Measurements from ENCODE around the gene CLDN24.
"Not testable (repeated sequence)": the region's sequence is repeated elsewhere in the genome, so short reads cannot be mapped to it uniquely, and the experiment has no call there.

Gene CLDN24

DNA sequence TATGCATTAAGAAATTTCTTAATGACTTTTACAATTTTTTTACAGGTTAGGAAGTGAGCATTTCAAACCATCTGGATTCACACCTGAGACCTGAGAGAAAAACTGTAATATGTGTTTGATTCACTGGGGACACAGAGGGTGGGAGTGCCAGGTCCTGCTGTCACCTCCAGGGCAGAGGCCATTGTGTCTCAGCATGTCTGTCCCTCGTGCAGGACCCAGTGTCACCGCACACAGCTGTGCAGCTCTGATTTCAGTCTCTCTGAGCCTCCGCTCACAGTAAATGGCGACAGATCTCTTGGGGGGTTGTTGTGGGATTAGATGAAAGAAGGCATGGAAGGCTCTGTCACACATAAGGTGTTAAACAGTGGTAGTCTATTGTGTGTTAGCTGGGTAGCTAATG lies 23.0 kb upstream of the CLDN24 start:
- no peak for DNase-seq

DNA sequence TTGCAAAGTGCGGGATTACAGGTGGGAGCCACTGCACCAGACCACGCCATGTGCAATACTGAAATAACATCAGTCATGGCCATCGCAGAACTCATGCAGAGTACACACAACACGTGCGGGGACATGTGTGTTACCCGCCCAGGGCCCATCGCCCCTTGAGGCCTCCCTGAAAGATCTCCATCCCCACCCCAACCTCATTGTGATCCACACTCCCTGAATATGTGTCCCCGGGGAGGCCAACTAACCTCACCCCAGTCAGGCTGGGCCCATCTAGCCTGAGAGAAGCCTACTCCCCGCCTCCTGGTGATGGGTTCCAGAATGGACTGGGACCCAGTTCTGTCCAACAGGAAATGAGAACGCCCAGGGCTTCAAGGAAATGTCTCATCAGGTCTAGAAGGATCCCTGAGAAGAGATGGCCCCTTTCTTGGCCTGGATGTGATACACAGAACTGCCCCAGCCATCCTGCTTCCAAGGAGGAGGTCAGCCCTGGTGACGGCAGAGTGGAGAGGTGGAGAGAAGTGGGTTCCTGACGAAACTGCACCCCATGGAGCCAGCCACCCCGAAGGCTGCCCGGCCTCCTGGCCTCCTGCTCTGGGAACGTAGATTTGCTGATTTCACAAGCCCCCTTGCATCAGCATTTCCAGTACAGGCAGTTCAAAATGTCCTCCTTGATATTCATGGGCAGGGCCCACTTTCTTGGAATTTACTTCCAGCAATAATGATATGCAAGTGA lies 22.5 kb upstream of the CLDN24 start:
- DNase-seq, result peak; percentile 7

DNA sequence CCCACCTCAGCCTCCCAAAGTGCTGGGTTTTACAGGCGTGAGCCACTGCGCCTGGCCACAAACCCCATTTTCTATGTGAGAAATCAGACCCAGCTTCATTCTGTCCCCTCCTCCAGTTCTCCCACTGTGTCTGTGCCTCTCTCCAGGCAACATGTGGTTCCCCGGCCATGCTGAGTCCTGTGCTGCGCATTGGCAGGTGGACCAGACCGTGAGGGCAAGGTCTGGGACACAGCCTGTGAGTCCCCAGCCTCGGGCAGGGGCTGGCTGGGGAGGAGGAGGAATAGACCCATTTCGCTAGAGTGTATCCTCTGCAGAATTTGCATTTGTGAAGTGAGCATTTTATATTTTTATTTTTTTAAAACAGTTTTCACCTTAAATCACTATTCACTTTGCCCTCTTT lies 21.5 kb upstream of the CLDN24 start:
- DNase-seq, result peak; percentile 10

DNA sequence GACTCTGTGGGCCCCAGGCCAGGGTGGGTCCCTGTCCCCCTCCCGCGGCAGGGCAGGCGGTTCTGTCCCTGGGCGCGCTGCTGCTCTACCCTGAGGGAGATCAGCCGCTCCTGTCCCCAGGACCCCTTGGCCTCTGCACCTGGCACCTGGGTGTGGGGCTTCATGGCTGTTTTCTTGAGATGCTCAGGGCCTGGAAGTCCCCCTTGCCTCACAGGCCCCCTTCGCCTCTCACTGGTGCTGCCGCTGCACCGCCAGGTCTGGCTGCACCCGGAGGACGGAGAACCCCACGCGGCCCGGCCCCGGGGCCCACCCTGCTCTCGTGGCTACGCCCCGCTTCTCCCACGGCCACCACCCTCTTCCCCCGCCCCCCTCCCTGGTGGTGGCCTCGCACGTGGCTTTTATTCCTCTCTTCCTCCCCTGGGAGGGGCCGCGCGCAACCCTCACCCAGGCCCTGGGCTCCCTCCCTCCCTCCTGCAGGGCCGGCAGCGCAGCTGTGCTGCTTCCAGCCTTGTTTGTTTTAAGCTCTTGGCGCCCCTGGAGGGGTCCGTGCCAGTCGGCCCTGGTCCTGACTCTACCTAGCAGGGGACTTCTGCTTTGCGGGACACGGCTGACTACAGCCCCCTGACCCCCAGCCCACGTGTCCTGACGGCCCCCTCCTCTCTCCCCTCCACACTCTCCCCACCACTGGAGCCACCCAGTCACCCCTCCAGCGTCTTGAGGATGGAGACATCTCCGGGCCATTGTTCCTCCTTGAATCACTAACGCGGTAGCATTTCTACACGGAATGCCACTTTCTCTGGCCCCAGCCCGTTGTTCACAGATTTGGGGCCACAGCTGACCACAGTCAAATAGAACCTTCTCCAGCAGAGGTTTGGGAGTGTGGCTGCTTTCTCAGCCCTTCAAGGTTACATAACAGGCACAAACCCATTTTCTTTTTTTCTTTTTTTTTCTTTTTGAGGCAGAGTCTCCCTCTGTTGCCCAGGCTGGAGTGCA lies 20.6 kb upstream of the CLDN24 start:
- DNase-seq, result peak; percentile 43

DNA sequence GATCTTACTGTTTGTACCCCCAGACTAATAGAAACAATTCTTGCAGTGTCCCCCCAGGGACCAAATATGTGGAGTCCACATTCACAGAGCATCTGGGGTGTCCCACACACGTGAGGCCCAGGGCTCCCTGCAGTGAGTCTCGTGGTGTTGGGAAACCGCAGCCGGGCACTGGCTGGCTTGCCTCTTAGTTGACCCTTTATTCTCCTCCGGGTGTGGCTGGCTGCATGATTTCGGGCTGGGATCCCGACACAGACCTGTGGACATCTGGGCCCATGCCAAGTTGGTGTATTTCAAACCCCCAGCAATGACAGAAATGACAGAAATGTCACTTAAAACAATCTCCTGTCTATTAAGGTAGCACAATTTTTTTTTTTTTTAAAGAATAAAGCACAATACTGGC lies 15.6 kb upstream of the CLDN24 start:
- peak; percentile 18 for DNase-seq

DNA sequence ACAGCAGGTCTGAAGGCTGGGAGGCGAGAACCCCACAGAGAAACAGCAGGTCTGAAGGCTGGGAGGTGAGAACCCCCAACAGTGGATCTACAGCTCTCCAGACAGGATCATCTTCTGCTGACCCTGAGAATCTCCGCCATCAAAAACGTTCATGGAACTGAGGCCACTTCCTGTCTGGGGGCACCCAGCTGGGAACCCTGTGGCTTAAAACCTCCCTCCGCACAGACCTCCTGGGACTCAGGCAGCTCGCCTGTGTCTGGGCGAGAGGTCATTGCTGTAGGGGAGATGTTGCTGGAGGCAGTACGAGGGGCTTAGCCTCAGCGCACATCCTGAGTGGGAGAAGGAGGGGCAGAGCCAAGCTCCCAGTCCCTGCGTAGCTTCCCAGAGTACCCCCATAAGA lies 15.1 kb upstream of the CLDN24 start:
- DNase-seq, result no peak

DNA sequence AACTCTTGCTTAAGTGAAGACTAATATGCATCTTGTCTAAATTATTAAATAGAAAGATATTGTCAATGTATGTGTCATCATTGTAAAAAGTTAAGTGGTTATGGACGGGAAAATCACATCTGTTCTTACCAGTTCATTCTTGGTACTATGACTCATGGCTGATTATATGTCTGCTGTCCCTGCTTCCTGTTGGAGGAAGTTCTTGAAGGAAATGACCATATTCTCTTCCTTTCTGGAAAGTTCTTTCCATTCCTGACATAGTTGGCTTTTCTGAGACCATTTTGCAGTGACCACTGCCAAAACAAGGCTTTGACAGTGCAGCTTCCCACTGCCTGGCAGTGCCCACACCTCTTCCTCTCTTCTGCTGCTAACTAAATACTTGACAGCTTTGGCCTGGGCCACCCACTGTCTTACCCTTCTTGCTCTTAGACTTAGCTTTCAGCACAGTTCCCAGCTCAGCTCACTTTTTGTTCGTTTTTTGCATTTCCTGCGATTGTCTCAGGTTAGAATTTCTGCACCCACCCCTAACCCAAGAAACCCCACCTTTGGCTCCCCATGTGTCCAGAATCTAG lies 13.2 kb upstream of the CLDN24 start:
- peak; percentile 17 for DNase-seq

DNA sequence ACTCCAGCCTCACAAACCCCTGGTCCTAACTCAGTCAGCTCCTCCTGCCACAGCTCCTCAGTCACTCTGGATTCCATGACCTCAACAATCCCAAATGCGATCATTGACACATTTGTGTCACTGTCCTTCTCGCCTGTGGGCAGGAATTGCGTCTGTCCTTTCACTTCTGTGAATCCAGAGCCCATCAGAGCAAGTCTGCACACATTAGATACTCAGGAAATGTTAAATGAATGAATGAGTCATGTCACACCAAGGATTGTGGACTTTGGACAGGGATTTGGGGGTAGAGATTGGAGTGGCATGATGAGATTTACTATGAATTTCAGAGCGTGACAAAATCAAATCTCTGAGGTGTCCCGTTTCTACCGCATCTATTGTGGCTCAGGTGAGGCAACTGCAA lies 11.8 kb upstream of the CLDN24 start:
- peak; percentile 7 for DNase-seq

DNA sequence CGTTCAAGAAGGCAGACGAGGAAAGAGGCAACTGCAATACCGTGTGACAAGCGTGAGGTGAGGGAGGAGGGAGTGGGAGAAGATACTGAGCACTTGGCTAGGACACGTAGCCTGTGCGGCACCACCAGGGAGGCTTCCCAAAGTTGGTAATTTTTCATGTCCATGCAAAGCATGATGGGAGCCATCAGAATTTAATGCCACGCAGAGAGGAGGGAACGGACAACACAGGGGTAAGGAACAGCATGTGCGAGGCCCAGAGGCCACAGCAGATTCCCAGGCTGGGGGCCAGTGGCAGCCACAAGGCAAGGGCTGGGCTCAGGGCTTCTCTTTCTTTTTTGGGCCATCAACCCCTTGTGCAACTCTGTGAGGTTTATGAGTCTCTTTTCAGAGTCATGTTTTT lies 11.0 kb upstream of the CLDN24 start:
- DNase-seq, result no peak

DNA sequence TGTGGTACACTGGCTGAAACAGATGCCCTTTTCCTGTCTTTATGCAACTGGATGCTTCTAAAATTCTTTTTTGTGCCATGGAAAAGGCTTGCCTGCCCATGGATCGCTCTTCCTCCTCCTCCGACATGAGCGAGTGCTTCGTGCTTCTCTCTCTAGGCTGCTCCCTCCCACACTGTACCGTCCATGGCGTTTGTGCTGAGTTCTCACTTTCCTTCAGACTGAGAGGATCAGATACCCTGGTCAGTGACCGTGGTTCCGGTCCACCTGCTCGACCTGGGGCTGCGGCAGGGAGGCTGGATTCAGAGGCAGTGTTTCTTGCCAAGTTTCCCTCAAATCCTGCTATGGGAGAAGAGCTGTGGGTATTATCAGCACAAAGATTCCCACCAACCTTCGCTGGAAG lies 10.2 kb upstream of the CLDN24 start:
- peak; percentile 19 for DNase-seq

DNA sequence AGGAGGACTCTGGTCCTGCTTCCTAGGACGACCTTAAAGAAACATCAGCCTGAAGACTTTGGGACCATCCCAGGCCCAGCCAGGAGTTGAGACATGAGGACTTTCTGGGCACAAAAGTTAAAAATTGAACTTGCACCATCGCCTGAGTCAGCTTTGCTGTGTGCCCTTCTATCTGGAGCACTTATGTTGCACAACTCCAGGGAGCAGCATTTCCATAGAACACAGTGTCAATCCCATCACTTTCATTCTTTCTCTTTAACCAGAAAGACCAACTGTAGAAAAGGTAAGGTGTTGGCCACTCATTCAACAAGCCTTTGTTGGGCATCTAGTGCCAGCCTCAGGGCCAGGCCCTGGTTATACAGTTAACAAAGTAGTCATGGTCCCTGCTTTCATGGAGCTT lies 8.6 kb upstream of the CLDN24 start:
- no peak for DNase-seq

DNA sequence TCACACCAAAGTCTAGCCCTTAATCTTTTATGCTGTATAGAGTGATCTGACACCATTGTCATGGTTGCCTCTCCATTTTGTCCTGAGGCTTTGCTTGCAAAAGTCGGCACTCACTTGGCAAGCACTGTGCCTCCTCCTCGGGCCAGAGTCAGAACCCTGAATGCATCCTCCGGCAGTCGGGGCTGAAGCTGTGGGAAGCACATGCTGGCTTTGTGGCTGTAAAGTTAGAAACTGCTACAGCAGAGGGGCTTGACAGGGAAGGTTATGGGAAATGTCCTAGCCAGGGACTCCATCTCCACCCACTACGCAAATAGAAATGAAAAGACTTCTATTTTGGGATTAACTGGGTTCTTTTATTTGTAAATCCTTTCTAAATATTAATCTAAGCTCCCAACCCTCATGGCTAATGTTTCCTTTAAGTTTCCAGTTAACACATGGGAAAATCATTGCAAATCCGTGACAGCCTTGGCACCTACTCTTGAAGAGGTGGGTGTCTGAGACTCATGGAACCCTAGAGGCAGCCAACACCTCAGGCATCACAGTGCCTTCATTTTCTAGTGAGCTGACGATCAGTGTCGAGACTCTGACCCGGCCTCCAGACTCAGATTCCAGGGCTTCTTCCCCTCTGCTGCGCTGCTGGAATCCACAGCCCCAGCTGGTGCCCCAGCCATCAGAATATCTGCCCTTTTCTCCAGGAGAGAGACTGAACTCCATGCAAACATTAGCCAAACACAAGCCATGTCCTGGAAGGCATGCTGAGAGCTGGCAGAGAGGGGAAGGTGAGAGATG lies 7.9 kb upstream of the CLDN24 start:
- no peak for DNase-seq

DNA sequence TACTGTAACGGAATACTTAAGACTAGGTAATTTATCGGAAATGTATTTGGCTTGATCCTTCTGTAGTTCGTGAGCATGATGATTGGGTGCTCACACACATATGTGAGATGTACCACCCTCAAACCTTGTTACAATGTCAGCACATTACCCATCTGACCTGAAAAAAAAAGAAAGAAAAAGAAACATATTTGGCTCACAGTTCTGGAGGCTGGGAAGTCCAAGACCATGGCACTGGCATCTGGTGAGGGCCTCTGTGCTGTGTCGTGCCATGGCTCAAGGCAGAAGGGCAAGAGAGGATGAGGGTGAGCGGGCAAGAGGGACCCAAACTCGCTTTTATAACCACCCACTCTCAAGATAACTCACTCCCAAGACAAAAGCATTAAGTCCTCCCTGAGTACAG lies 7.0 kb upstream of the CLDN24 start:
- DNase-seq, result no peak

DNA sequence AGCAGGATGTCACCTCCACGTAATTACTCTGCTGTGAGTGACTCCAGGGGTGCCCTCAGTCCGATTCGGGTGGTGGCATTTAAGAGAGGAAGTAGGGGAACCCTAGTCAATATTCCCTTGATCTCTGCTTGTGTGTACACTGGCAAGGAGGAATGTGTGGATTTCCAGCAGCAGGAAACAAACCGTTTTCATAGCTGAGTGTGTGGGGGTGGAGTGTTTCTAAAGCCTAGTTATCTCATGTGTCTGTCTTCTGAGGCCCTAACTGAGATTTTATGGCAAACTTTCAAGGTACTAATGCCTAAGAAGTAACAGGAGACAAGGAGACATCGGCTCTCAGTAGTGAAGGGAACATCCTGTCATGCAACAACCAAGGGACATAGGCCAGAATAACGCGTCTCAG lies 6.6 kb upstream of the CLDN24 start:
- DNase-seq, result no peak

DNA sequence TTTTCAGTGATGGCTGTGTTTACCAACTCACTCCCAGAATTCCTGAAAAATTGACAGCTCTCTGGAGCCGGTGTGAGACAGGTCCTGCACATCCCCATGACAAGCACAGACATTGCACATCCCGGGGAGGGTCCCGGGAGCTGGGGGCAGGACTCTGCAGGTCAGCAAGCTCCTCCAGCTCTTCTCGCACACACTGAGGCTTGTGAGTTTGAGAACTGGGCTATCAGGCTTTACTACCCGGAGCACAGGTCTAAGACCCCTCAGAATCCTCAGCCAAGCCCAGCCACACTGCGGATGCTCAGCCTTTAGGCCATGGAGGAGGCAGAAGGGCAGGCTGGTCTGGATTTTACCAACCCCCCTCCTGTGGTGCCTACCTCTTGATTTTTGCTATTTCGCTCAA lies 5.6 kb upstream of the CLDN24 start:
- no peak for DNase-seq

DNA sequence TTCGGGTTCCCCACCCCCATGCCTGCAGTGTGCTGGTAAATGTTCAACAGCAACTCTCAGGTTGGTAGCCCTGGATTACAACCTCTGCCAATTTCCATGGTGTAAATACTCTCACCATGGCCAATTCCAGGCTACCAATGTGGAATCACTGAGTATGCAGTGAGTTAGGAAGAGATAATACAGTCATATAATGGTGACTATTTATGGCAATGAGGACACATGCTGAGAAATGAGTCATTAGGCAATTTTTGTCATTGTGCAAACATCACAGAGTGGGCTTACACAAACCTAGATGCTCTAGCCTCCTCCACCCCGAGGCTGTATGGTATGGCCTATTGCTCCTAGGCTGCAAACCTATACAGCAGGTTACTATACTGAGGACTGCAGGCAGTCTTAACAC lies 4.6 kb upstream of the CLDN24 start:
- no peak for DNase-seq

DNA sequence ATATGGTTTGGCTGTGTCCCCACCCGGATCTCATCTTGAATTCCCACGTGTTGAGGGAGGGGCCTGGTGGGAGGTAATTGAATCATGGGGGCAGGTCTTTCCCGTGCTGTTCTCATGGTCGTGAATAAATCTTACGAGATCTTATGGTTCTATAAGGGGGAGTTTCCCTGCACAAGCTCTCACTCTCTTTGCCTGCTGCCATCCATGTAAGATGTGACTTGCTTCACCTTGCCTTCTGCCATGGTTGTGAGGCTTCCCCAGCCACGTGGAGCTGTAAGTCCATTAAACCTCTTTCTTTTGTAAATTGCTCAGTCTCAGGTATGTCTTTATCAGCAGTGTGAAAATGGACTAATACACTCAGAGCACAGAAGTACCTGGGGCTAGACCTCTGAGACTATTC lies 4.2 kb upstream of the CLDN24 start:
- DNase-seq, result not testable (repeated sequence)

DNA sequence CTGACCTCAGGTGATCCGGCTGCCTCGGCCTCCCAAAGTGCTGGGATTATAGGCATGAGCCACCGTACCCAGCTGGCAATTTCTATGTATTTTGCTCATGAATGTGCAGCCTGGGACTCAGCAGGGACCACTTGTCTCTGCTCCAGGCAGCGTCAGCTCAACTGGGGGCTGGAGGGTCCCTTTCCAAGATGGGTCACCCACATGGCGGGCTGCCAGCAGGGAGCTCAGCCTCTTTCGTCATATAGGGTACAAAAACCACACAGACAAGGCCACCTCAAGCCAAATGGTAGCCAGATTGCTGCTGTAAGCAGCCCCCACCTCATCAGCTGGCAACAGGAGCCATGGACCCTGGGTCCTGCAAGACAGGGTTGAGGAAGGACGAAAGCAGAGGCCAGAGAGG lies 2.4 kb upstream of the CLDN24 start:
- DNase-seq, result peak; percentile 31

DNA sequence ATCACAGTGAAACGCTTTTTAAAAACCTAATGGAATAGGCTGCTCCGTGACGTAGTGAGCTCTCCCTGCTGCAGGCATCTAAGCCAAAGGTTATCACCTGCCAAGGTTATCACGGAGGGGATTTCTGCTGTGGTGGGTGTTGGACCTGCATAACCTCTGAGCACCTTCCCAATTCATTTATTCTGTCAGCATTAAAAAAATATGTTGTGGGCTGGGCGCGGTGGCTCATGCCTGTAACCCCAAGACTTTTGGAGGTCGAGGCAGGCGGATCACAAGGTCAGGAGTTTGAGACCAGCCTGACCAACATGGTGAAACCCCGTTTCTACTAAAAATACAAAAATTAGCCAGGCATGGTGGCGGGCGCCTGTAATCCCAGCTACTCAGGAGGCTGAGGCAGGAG lies 1.8 kb upstream of the CLDN24 start:
- not testable (repeated sequence) for DNase-seq

DNA sequence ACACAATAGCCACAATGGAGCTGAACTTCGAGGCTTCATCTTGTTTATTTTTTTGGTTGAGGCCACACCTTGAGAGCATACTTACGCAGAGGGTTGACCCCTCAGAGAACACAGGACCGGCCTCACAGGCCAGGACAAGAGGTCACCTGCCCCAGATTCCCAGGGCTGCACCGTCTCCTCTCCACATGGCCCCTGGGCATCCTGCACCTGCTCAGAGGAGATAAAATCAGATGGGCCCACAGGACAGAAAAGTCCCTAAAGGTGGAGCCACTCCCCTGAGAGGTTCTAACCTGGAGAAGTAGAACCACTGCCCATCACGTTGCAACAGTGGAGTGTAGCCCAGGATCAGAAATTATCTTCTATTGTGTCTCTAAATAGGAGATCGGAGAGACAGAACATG lies 1.1 kb upstream of the CLDN24 start:
- DNase-seq, result no peak

DNA sequence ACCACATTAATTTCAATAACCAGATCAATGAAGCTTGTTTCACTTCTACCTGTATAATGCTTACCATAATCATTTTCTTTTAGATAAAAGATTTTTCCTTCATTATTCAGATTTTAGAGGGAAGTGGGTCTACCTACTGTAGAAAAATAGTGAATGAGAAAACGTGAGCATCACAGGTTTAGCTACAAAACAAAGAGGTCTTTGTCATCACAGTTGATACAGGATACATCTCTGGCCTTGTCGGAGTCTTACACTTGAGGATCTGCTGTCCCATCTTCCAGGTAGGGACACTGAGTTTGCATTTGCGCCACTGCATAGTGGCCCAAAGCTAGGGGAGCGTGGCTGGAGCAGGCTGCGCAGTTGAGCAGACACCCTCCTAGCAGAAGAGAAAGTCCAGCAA lies 710 bp downstream of the CLDN24 start:
- no peak for DNase-seq

DNA sequence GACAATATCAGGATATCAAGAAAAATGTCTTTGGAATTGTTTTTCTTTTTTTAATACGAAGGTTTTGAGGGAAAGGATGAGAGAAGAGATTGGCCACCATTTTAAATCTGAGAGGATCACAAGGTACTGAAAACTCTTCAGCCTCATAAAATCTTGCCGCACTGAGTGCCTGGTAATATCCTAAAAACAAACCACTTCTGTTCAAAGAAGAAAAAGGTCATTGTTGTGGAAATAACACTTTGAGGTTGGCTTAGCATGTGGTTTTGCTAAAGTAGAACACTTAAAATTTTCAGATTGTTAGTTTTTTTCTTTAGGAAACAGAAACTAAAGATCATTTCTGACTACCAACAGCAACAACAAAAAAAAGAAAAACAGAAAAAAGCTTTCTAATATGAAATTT lies 1.1 kb downstream of the CLDN24 start:
- DNase-seq, result no peak
